Osteoblast (primary cell): ENCODE measurements around the gene DECR2. TPM values are rescaled to one million over a fixed set of nuclear protein-coding genes. Genes with fewer than 3 reads are reported as not detected.
A peak's percentile ranks its signal among the peaks of the same experiment; 100 is the strongest.

Experiments used
- DNase-seq: peaks from one replicate; pipeline ENCODE4 v3.0.0; 2011; ENCODE audit warnings: low spot score, mixed read lengths; ENCODE audit not compliant: insufficient read length; ENCODE audit errors: missing footprints
- H2AFZ ChIP-seq: 2 replicates; pipeline ENCODE4 v1.6.0; 2011; ENCODE audit warnings: mild to moderate bottlenecking, low read length
- H3K27ac ChIP-seq: 2 replicates; pipeline ENCODE4 v1.5.1; 2011; ENCODE audit warnings: mild to moderate bottlenecking, low read depth, low read length, moderate library complexity
- H3K27me3 ChIP-seq: 2 replicates; pipeline ENCODE4 v1.6.0; 2012; ENCODE audit warnings: mild to moderate bottlenecking, control low read depth, inconsistent platforms, low read length, moderate library complexity; ENCODE audit not compliant: insufficient read depth
- H3K36me3 ChIP-seq: 2 replicates; pipeline ENCODE4 v1.5.1; 2011; ENCODE audit warnings: mild to moderate bottlenecking, low read length, control low read depth, moderate library complexity; ENCODE audit not compliant: insufficient read depth
- H3K4me1 ChIP-seq: 2 replicates; pipeline ENCODE4 v1.5.1; 2011; ENCODE audit warnings: mild to moderate bottlenecking, low read length, control low read depth, moderate library complexity; ENCODE audit not compliant: insufficient read depth
- H3K4me2 ChIP-seq: 2 replicates; pipeline ENCODE4 v1.6.0; 2011; ENCODE audit warnings: mild to moderate bottlenecking, low read length; ENCODE audit not compliant: insufficient read depth
- H3K4me3 ChIP-seq: fragments of 200-600 bp; sonication (generic); 3 replicates; pipeline ENCODE4 v1.5.1; 2012; ENCODE audit warnings: mild to moderate bottlenecking, low read length, inconsistent platforms; ENCODE audit not compliant: insufficient read depth
- H3K79me2 ChIP-seq: 2 replicates; pipeline ENCODE4 v1.6.0; 2012; ENCODE audit warnings: mild to moderate bottlenecking, low read length, control low read depth, inconsistent platforms; ENCODE audit not compliant: insufficient read depth
- H3K9me3 ChIP-seq: 2 replicates; pipeline ENCODE4 v1.5.1; 2011; ENCODE audit warnings: low read depth, low read length, control low read depth
- H4K20me1 ChIP-seq: 2 replicates; pipeline ENCODE4 v1.6.0; 2012; ENCODE audit warnings: mild to moderate bottlenecking, low read length, control low read depth; ENCODE audit not compliant: insufficient read depth
- total RNA-seq: library from RNA; depleted of rRNA; stranded (reverse); fragments of >200 nt; gene quantifications from 2 replicates; pipeline ENCODE4 v1.2.3, GENCODE V29; 2012
- TF ChIP-seq, protein P1 (sequence below): IDR thresholded peaks from 2 replicates; pipeline ENCODE4 v1.5.1; 2011; ENCODE audit warnings: mild to moderate bottlenecking, low read depth, low read length, moderate library complexity; ENCODE audit errors: extremely low read depth

Gene DECR2
- total RNA-seq, 1 donor: 18.1 TPM

DNA sequence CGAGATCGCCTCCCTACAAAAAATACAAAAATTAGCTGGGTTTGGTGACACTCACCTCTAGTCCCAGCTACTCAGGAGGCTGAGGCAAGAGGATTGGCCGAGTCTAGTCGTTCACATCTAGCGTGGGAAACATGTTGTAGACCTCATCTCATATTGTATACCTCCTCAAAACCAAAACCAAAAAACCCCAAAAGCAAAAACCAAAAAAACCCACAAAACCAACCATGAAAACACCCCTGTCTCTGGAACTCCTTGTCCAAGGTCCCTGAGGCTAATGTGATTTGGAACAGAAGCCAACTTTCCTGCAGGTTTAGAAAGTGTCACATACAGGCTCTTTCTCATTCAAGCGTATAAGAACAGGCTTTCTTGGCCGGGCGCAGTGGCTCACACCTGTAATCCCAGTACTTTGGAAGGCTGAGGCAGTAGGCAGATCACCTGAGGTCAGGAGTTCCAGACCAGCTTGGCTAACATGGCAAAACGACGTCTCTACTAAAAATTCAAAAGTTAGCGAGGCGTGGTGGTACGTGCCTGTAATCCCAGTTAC lies 52.8 kb downstream of the DECR2 start:
- no peak overlapping the region for H3K4me3 ChIP-seq
- H3K36me3 ChIP-seq: no peaks in the 10 kb centered on the region
- peaks cover 33% of the 10 kb centered on the region for H4K20me1 ChIP-seq
- H3K9me3 ChIP-seq: no peaks in the 10 kb centered on the region
- no peak overlapping the region for H3K27ac ChIP-seq
- H3K79me2 ChIP-seq: peaks cover 46% of the 10 kb centered on the region
- TF ChIP-seq, protein P1, sequence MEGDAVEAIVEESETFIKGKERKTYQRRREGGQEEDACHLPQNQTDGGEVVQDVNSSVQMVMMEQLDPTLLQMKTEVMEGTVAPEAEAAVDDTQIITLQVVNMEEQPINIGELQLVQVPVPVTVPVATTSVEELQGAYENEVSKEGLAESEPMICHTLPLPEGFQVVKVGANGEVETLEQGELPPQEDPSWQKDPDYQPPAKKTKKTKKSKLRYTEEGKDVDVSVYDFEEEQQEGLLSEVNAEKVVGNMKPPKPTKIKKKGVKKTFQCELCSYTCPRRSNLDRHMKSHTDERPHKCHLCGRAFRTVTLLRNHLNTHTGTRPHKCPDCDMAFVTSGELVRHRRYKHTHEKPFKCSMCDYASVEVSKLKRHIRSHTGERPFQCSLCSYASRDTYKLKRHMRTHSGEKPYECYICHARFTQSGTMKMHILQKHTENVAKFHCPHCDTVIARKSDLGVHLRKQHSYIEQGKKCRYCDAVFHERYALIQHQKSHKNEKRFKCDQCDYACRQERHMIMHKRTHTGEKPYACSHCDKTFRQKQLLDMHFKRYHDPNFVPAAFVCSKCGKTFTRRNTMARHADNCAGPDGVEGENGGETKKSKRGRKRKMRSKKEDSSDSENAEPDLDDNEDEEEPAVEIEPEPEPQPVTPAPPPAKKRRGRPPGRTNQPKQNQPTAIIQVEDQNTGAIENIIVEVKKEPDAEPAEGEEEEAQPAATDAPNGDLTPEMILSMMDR: no peak
- no peak overlapping the region for H2AFZ ChIP-seq
- DNase-seq: no peak
- no peaks in the 10 kb centered on the region for H3K27me3 ChIP-seq
- no peak overlapping the region for H3K4me2 ChIP-seq
- peaks cover 8% of the 10 kb centered on the region for H3K4me1 ChIP-seq

- TF ChIP-seq, protein P1: no peak
Observed at GRCh38 chr16:455453-455852, 53.8 kb downstream of the DECR2 start.

GRCh38 chr16:456891-457483 lies 55.3 kb downstream of the DECR2 start:
- Histone ChIP-seq H3K4me2 (peak overlapping the region; percentile 47), H3K4me3 (peak overlapping the region; percentile 16), H3K36me3 (no peaks in the 10 kb centered on the region), H3K27ac (peak overlapping the region; percentile 52), H4K20me1 (peaks cover 31% of the 10 kb centered on the region), H2AFZ (no peak overlapping the region), H3K9me3 (no peaks in the 10 kb centered on the region), H3K79me2 (peaks cover 51% of the 10 kb centered on the region), H3K4me1 (peaks cover 8% of the 10 kb centered on the region), H3K27me3 (no peaks in the 10 kb centered on the region)
- DNase-seq: peak; percentile 86
- TF ChIP-seq, protein P1: no peak

More at GRCh38 chr16:455453-455852, 53.8 kb downstream of the DECR2 start:
- no peaks in the 10 kb centered on the region for H3K36me3 ChIP-seq
- H4K20me1 ChIP-seq: peaks cover 29% of the 10 kb centered on the region
- DNase-seq: no peak
- no peak overlapping the region for H2AFZ ChIP-seq
- no peak overlapping the region for H3K27ac ChIP-seq
- H3K79me2 ChIP-seq: peaks cover 45% of the 10 kb centered on the region
- H3K4me3 ChIP-seq: no peak overlapping the region
- no peak overlapping the region for H3K4me2 ChIP-seq
- H3K4me1 ChIP-seq: peaks cover 8% of the 10 kb centered on the region
- no peaks in the 10 kb centered on the region for H3K9me3 ChIP-seq
- H3K27me3 ChIP-seq: no peaks in the 10 kb centered on the region

- no peak overlapping the region for H3K4me3 ChIP-seq
- peak; percentile 70 for DNase-seq
Observed at GRCh38 chr16:457732-458400, 56.2 kb downstream of the DECR2 start.

More at GRCh38 chr16:457732-458400, 56.2 kb downstream of the DECR2 start:
- H3K27me3 ChIP-seq: no peaks in the 10 kb centered on the region
- no peak overlapping the region for H2AFZ ChIP-seq
- peaks cover 33% of the 10 kb centered on the region for H4K20me1 ChIP-seq
- peak overlapping the region; percentile 45 for H3K27ac ChIP-seq
- H3K4me2 ChIP-seq: no peak overlapping the region
- H3K36me3 ChIP-seq: peaks cover 2% of the 10 kb centered on the region
- no peaks in the 10 kb centered on the region for H3K9me3 ChIP-seq
- TF ChIP-seq, protein P1: no peak
- peaks cover 8% of the 10 kb centered on the region for H3K4me1 ChIP-seq
- H3K79me2 ChIP-seq: peaks cover 54% of the 10 kb centered on the region
